IMR-90 (cell line): ENCODE measurements around the gene OBP2B. TPM values are rescaled to one million over a fixed set of nuclear protein-coding genes. Genes with fewer than 3 reads are reported as not detected.

Experiments
- ATAC-seq: fragments of 200-7000 bp; cut with Tn5 transposase; 2 replicates; pipeline ENCODE4 v1.9.1; 2020; ENCODE audit warnings: low read depth, mild to moderate bottlenecking, moderate library complexity
- BruUV-seq: library from RNA; stranded (reverse); fragments of 400-500 nt; replicated peaks from 2 replicates; lab custom pipeline; 2021; lab: Mats Ljungman, UMichigan
- CTCF ChIA-PET: fragments of 300-600 bp; formaldehyde crosslinking; extraction: SDS; loops from one replicate; lab custom pipeline; 2021; ENCODE audit warnings: antibody characterized with exemption; lab: Yijun Ruan, JAX
- POLR2A ChIA-PET: fragments of 300-600 bp; sonication (Branson Sonifier 250); formaldehyde crosslinking; loops from one replicate; lab custom pipeline; 2022; ENCODE audit warnings: antibody characterized with exemption; ENCODE audit not compliant: unreplicated experiment; lab: Charles Lee
- DNase-seq: peaks from one replicate; pipeline ENCODE4 v3.0.0; 2013
- H2AFZ ChIP-seq: replicated peaks from 2 replicates; pipeline ENCODE3; 2013; ENCODE audit warnings: low read length, mild to moderate bottlenecking; ENCODE audit not compliant: poor library complexity
- H2AK5ac ChIP-seq: 2 replicates; pipeline ENCODE4 v1.6.1; 2013; ENCODE audit warnings: low read depth, low read length, inconsistent platforms
- H2AK9ac ChIP-seq: replicated peaks from 2 replicates; pipeline ENCODE3; 2013; ENCODE audit warnings: mild to moderate bottlenecking, low read depth, low read length, moderate library complexity; ENCODE audit not compliant: poor library complexity
- H2BK120ac ChIP-seq: 2 replicates; pipeline ENCODE4 v1.6.1; 2013; ENCODE audit warnings: low read depth, low read length, inconsistent platforms
- H2BK15ac ChIP-seq: 3 replicates; pipeline ENCODE4 v1.6.1; 2013; ENCODE audit warnings: low read depth, low read length, inconsistent platforms
- H2BK20ac ChIP-seq: 2 replicates; pipeline ENCODE4 v1.6.1; 2013; ENCODE audit warnings: low read depth, mild to moderate bottlenecking, inconsistent platforms, low read length, moderate library complexity
- H2BK5ac ChIP-seq: 2 replicates; pipeline ENCODE4 v1.6.1; 2013; ENCODE audit warnings: mild to moderate bottlenecking, low read depth, low read length, inconsistent platforms; ENCODE audit not compliant: poor library complexity, severe bottlenecking
- H3K14ac ChIP-seq: replicated peaks from 2 replicates; pipeline ENCODE4 v1.6.1; 2013; ENCODE audit warnings: low read depth, low read length, inconsistent platforms
- H3K18ac ChIP-seq: 2 replicates; pipeline ENCODE4 v1.6.1; 2013; ENCODE audit warnings: low read depth, low read length, control low read depth
- H3K23ac ChIP-seq: 2 replicates; pipeline ENCODE4 v1.6.1; 2013; ENCODE audit warnings: low read depth, low read length, inconsistent platforms
- H3K27ac ChIP-seq: 2 replicates; pipeline ENCODE4 v1.5.1; 2013; ENCODE audit warnings: mild to moderate bottlenecking, control low read depth, low read length; ENCODE audit not compliant: insufficient read depth
- H3K27me3 ChIP-seq: 2 replicates; pipeline ENCODE4 v1.6.1; 2013; ENCODE audit warnings: low read length; ENCODE audit not compliant: control insufficient read depth, insufficient read depth
- H3K36me3 ChIP-seq: 2 replicates; pipeline ENCODE4 v1.6.1; 2013; ENCODE audit warnings: low read length, mixed read lengths; ENCODE audit not compliant: control insufficient read depth, insufficient read depth
- H3K4ac ChIP-seq: 2 replicates; pipeline ENCODE4 v1.6.1; 2013; ENCODE audit warnings: low read depth, low read length, inconsistent platforms
- H3K4me1 ChIP-seq: 2 replicates; pipeline ENCODE4 v1.6.1; 2013; ENCODE audit warnings: low read length, mixed read lengths; ENCODE audit not compliant: control insufficient read depth, insufficient read depth
- H3K4me2 ChIP-seq: 2 replicates; pipeline ENCODE4 v1.6.1; 2013; ENCODE audit warnings: low read depth, mild to moderate bottlenecking, control low read depth, low read length, moderate library complexity
- H3K4me3 ChIP-seq: 2 replicates; pipeline ENCODE4 v1.5.1; 2013; ENCODE audit warnings: low read depth, mild to moderate bottlenecking, control low read depth, low read length, moderate library complexity; ENCODE audit not compliant: insufficient read depth
- H3K56ac ChIP-seq: 2 replicates; pipeline ENCODE4 v1.6.1; 2013; ENCODE audit warnings: low read length, inconsistent platforms; ENCODE audit not compliant: insufficient read depth; ENCODE audit errors: extremely low read depth
- H3K79me1 ChIP-seq, 2 experiments: 2 replicates each; pipeline ENCODE4 v1.6.1; 2013; ENCODE audit warnings: low read length in 2 of 2, inconsistent platforms in 1 of 2, low read depth in 1 of 2
- H3K9ac ChIP-seq: 2 replicates; pipeline ENCODE4 v1.6.1; 2013; ENCODE audit warnings: low read depth, low read length, control low read depth
- H3K9me1 ChIP-seq: 2 replicates; pipeline ENCODE4 v1.6.1; 2013; ENCODE audit warnings: low read length, inconsistent platforms; ENCODE audit not compliant: insufficient read depth
- H3K9me3 ChIP-seq: 2 replicates; pipeline ENCODE4 v1.6.1; 2013; ENCODE audit warnings: low read length; ENCODE audit not compliant: control insufficient read depth, insufficient read depth
- H4K20me1 ChIP-seq: 2 replicates; pipeline ENCODE4 v1.6.1; 2013; ENCODE audit warnings: low read length, inconsistent platforms; ENCODE audit not compliant: insufficient read depth
- H4K5ac ChIP-seq: 2 replicates; pipeline ENCODE4 v1.6.1; 2013; ENCODE audit warnings: mild to moderate bottlenecking, low read depth, low read length, control low read depth
- H4K8ac ChIP-seq, 2 experiments: 2 replicates each; pipeline ENCODE4 v1.6.1; 2013; ENCODE audit warnings: low read depth in 2 of 2, low read length in 2 of 2, control low read depth in 1 of 2, inconsistent platforms in 1 of 2
- H4K91ac ChIP-seq: 2 replicates; pipeline ENCODE4 v1.6.1; 2013; ENCODE audit warnings: low read depth, low read length, inconsistent platforms; ENCODE audit not compliant: insufficient read depth
- BHLHE40 ChIP-seq: fragments of 150-350 bp; IDR thresholded peaks from 2 replicates; pipeline ENCODE4 v1.6.1; 2016; ENCODE audit warnings: mild to moderate bottlenecking, low read depth, low read length
- FOS ChIP-seq: fragments of 150-350 bp; IDR thresholded peaks from 2 replicates; pipeline ENCODE4 v1.6.1; 2016; ENCODE audit warnings: low read depth, low read length
- MAFK ChIP-seq: IDR thresholded peaks from 2 replicates; pipeline ENCODE4 v1.6.1; 2012; ENCODE audit warnings: low read depth, low read length, improper control_type of control experiment
- MAZ ChIP-seq: IDR thresholded peaks from 2 replicates; pipeline ENCODE4 v1.6.1; 2012; ENCODE audit warnings: low read depth, mild to moderate bottlenecking, low read length, improper control_type of control experiment, moderate library complexity, borderline replicate concordance
- NFE2L2 ChIP-seq: fragments of 150-350 bp; IDR thresholded peaks from 2 replicates; pipeline ENCODE4 v1.6.1; 2016; ENCODE audit warnings: low read depth, mild to moderate bottlenecking, low read length
- POLR2A ChIP-seq: IDR thresholded peaks from 2 replicates; pipeline ENCODE4 v1.6.1; 2012; ENCODE audit warnings: mild to moderate bottlenecking, low read depth, low read length
- RAD21 ChIP-seq: IDR thresholded peaks from 2 replicates; pipeline ENCODE4 v1.6.1; 2012; ENCODE audit warnings: low read length, improper control_type of control experiment
- RFX5 ChIP-seq: IDR thresholded peaks from 2 replicates; pipeline ENCODE4 v1.8.0; 2012; ENCODE audit warnings: low read depth, mild to moderate bottlenecking, low read length, moderate library complexity
- SMC3 ChIP-seq: fragments of 150-350 bp; IDR thresholded peaks from 2 replicates; pipeline ENCODE4 v1.6.1; 2016; ENCODE audit warnings: low read depth, mild to moderate bottlenecking, antibody characterized with exemption, low read length, moderate library complexity
- WGBS, 2 experiments: methylation state at CpG; one replicate each; pipeline versions ENCODE4 v1.1.5 to v1.1.7; 2013; ENCODE audit warnings: missing lambda C conversion rate in 2 of 2; ENCODE audit not compliant: insufficient read length in 1 of 2; ENCODE audit errors: extremely low coverage in 2 of 2; 5-methylcytosine and 5-hydroxymethylcytosine counted together
- dilution Hi-C: fragments of 300-500 bp; cut with HindIII; formaldehyde crosslinking; loops from one replicate; pipeline ENCODE4 v1.14.3; 2018; ENCODE audit warnings: low sequenced_read_pairs; ENCODE audit not compliant: unreplicated experiment
- in situ Hi-C: fragments of 300-500 bp; cut with MboI; formaldehyde crosslinking; loops from 3 replicates; pipeline ENCODE4 v1.14.3; 2019; ENCODE audit warnings: low sequenced_read_pairs, inconsistent platforms, mixed read lengths
- intact Hi-C: fragments of 100-400 bp; cut with micrococcal nuclease; formaldehyde crosslinking; loops from 2 replicates; pipeline ENCODE4 v1.10.0; 2022
- polyA plus RNA-seq, 3 experiments: library from polyadenylated mRNA; depleted of rRNA; stranded (reverse); fragments of >200 nt; gene quantifications; 2 replicates each; pipeline ENCODE4 v1.2.3, GENCODE V29; 2012; ENCODE audit warnings: low replicate concordance in 1 of 3
- total RNA-seq: library from RNA; depleted of rRNA; stranded (reverse); fragments of >200 nt; gene quantifications from 2 replicates; pipeline ENCODE4 v1.2.3, GENCODE V29; 2012
- TF ChIP-seq, protein P1 (sequence below): fragments of 150-350 bp; IDR thresholded peaks from 2 replicates; pipeline ENCODE4 v1.6.1; 2017; ENCODE audit warnings: mild to moderate bottlenecking, antibody characterized with exemption, low read length, low read depth

OBP2B gene
- total and polyA plus RNA-seq, 2 of the 4 experiments (the other 2 are of a cell fraction): not detected

DNA sequence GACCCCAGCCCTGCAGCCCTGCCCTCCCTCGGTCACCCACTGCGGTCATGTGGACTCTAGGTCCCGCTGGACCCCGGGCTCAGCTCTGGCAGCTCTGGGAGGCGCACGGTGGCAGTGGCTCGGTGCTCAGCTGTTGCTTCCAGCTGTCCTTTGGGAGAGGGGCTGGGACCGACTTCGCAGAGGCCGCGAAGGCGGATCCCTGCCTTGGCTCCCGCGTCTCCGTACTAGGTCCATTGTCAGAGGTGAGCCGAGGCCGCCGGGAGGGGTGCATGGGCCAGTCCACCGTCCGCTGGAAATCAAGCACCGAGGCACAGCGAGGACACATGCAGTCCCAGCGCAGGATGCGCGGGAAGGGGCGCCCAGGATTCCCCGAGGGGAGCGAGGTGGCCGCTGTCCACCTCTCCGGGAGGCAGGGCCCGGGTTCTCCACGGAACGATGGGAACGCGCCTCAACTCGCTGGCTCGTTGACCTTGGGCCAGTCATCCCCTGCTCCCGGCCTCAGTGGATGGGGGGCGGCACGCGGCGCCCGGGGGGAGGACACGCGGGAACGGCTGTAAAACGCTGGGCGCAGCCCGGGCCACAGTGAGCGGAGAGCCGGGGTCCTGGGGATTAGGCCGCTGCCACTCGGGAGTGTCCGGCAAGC lies 46.1 kb downstream of the OBP2B start:
- no peak overlapping the region for H2BK15ac ChIP-seq
- intact Hi-C loops: no loop called here
- no peaks in the 10 kb centered on the region for H3K9me3 ChIP-seq
- no peak overlapping the region for H3K23ac ChIP-seq
- TF ChIP-seq, protein P1, sequence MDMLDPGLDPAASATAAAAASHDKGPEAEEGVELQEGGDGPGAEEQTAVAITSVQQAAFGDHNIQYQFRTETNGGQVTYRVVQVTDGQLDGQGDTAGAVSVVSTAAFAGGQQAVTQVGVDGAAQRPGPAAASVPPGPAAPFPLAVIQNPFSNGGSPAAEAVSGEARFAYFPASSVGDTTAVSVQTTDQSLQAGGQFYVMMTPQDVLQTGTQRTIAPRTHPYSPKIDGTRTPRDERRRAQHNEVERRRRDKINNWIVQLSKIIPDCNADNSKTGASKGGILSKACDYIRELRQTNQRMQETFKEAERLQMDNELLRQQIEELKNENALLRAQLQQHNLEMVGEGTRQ: no peak
- TF ChIP-seq BHLHE40 (no peak), MAFK (no peak), NFE2L2 (no peak), SMC3 (no peak), MAZ (no peak), POLR2A (no peak), RAD21 (no peak), RFX5 (no peak), FOS (no peak)
- no peaks in the 10 kb centered on the region for H3K79me1 ChIP-seq
- peak overlapping the region; percentile 88 for H2AFZ ChIP-seq
- H4K20me1 ChIP-seq: no peaks in the 10 kb centered on the region
- H2BK120ac ChIP-seq: no peak overlapping the region
- ATAC-seq: no peak
- H3K4ac ChIP-seq: peak overlapping the region; percentile 48; the same call in 1 of the 2 replicates
- peak overlapping the region; percentile 60; the same call in 1 of the 2 replicates for H3K9ac ChIP-seq
- no peak for DNase-seq
- peak overlapping the region; percentile 59 for H3K4me3 ChIP-seq
- dilution Hi-C loops: no loop called here
- H2BK5ac ChIP-seq: no peak overlapping the region
- peak overlapping the region; percentile 40 for H3K4me2 ChIP-seq
- H4K8ac ChIP-seq: peak overlapping the region in 1 of 2 experiments; percentile 77; a peak in 1 of 4 replicates
- BruUV-seq: no TSS peak
- 0 out of 2 replicates have a peak, but pooled peaks cover 3% of the 10 kb centered on the region for H3K9me1 ChIP-seq
- no peak overlapping the region for H3K14ac ChIP-seq
- peaks cover 10% of the 10 kb centered on the region; the same call in 1 of the 2 replicates for H3K4me1 ChIP-seq
- no peak overlapping the region for H2BK20ac ChIP-seq
- no peak overlapping the region for H2AK5ac ChIP-seq
- H3K27me3 ChIP-seq: no peaks in the 10 kb centered on the region; the same call in 1 of the 2 replicates
- H3K18ac ChIP-seq: no peak overlapping the region
- H3K56ac ChIP-seq: no peak overlapping the region
- ChIA-PET CTCF (no interaction called here), POLR2A (no interaction called here)
- H3K36me3 ChIP-seq: no peaks in the 10 kb centered on the region
- H2AK9ac ChIP-seq: peak overlapping the region; percentile 73
- H4K91ac ChIP-seq: no peak overlapping the region
- no peak overlapping the region for H4K5ac ChIP-seq
- in situ Hi-C loops: no loop called here
- H3K27ac ChIP-seq: no peak overlapping the region
- WGBS, 2 experiments: 35% methylated on average over 18 of the region's 54 CpGs; no CpG with 5 or more reads in 1 of the 2 experiments
